C4-2B (cell line): ENCODE data around the gene SLC6A13.

ENCODE experiments used
- CTCF ChIP-seq: fragments of 450-650 bp; conservative IDR thresholded peaks from 2 replicates; pipeline ENCODE4 v1.5.1; 2017; ENCODE audit warnings: mild to moderate bottlenecking
- ZFX ChIP-seq: fragments of 450-650 bp; IDR thresholded peaks from 2 replicates; pipeline ENCODE4 v1.6.1; 2017

GRCh38 chr12:220946-221550 lies 41.6 kb downstream of the SLC6A13 start:
- TF ChIP-seq CTCF (no peak), ZFX (no peak)
